ENCODE results near the gene MYO15A.

MYO15A gene

DNA sequence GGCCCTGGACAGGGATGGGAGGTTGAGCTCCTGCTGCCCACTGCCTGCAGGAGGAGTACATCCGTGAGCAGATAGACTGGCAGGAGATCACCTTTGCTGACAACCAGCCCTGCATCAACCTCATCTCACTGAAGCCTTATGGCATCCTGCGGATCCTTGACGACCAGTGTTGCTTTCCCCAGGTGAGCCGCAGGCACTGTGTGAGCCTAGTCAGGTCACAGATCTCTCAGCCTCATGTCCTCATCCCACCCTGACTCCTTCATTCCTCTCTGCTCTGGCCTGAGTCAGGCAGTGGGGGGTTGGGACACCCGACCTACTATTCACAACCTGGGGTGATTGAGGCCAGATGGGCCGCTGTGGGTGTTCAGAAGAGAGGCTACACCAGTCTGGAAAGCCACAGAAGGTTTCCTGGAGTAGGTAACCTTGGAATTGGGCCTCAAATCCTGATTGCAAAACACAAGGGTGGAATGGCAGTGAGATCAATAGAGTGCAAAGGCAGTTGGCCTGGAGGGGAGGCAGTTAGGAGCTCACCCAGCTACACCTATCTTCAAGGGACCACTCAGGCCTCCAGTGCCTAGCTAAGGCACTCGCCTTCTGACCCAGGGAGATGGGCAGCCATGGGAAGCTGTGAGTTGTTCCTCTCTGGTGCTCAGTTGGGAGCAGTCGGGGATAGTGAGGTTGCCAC is 29.7 kb downstream of the MYO15A start:
- no peak for DNase-seq

DNA sequence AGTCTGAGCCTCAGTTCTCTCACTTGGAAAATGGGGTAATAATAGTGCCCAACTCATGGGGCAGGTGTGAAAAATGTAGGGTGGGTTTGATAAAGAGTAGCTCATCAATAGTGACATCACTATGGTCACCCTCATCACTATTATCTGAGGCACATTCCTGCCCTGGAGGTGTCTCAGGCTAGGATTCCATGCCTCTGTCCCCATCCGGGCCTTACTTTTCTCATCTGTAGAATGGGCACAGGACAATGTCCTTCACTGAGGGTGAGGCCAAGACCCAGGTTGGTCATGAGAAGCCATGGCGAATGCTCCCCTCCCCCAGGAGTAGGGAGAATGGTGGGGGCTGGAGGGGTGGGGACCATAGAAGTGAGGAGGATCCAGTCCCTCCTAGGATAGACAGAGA is 30.5 kb downstream of the MYO15A start:
- DNase-seq = no peak

GRCh38 chr17:18139498-18139897 is 30.9 kb downstream of the MYO15A start:
- DNase-seq = no peak

GRCh38 chr17:18139949-18140348 is 31.4 kb downstream of the MYO15A start:
- DNase-seq = no peak

DNA sequence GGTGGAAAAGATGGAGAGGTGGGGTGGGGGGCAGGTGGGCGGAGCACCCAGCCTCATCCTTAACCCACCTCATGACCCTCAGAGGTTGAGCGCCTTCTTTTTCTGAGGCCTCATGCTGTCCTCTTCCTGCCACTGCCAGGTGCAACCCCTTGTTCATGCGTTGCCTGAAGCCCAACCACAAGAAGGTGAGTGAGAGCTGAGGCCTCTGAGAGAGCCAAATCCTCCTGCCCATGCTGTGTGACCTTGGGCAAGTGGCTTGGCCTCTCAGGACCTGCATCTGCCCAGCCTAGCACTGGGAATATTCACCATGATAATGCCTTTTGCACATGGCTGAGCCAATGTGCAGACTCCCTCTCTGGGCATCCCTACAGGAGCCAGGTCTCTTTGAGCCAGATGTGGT is 32.1 kb downstream of the MYO15A start:
- no peak for DNase-seq

- DNase-seq = no peak
Observed at GRCh38 chr17:18141210-18141803, 32.8 kb downstream of the MYO15A start.

- DNase-seq = no peak
Observed at GRCh38 chr17:18142417-18142816, 33.9 kb downstream of the MYO15A start.

DNA sequence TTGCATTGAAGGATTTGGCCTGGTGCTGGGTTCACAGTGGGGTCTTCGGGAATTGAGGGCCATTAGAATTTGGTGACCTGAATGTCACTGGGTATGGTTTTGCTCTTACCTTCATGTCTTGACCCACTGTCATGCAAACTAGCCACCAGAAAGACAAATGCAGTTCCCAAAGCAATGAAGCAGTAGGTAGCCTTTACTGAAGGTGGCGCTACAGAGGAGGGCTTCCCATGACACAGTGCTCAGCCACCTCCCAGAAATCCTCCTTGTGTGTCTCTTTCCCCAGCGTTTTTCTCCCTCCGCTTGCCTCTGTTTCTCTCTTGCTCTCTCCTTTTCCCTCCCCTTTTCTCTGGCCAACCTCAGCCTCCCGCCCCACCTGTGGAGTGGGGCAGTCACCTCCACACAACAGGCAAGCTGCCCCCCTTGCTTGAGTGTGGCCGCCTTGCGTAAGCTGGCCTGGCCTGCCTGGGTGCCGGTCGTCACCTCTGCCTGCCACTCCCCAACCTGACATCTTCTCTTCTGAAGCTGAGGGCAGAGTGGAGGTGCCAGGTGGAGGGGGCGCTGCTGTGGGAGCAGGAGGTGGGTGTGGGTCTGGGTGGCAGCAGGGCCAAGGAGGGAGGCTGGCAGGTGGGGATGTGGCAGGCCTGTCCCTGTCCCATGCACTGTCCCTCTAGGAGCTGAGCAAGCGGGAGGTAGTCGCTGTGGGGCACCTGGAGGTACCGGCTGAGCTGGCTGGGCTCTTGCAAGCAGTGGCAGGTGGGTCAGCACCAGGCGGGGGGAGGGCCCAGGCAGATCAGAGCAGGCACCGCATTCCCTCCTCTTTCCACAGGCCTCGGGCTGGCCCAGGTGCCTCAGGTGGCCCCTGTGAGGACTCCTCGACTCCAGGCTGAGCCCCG is 34.7 kb downstream of the MYO15A start:
- DNase-seq = no peak

GRCh38 chr17:18144261-18144660 is 35.7 kb downstream of the MYO15A start:
- no peak for DNase-seq

GRCh38 chr17:18144855-18145254 is 36.3 kb downstream of the MYO15A start:
- DNase-seq = no peak

DNA sequence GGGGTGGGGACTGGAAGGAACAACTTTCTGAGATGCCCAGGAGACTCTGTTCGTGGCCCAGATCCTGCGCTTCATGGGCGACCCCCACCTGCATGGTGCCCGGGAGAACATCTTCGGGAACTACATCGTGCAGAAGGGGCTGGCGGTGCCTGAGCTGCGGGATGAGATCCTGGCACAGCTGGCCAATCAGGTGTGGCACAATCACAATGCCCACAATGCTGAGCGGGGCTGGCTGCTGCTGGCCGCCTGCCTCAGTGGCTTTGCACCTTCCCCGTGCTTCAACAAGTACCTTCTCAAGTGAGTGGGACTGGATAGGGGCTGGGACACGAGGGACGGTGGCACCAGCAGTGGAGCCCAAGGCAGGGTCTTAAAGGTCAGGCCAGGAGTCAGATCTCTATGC is 37.3 kb downstream of the MYO15A start:
- DNase-seq = no peak

DNA sequence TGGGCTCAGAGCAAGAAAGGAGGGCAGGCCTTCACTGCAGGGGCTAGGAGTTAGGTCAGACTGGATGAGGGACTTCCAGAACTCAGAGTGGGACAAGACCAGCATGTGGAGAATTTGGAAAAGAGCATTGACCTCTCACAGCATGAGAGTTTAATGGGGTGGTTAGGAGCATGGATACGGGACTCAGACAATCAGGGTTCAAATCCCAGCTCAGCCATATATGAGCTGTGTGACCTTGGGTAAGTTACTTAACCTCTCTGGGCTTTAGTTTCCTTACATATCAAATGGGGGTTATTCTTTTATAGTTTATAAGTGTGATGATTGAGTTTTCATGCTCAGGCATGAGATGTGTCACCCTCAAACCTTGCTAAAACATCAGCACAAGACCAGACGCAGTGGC is 37.7 kb downstream of the MYO15A start:
- DNase-seq = no peak

DNA sequence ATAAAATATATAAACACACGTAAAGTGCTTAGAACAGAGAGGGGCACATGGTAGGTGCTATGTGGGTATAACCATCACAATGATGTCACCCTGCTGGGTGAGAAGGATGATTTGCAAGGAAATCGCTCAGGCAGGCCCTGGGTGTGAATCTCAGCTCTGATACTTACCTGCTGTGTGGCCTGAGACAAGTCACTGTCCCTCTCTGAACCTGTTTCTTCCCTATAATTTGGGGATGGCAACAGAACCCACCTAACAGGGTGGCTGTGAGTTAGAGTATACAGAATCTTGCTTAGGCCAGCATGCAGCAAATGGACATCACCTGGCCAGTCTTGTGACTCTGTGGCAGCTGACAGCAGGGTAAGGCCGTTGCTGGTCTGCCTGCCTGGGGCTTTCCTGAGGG is 38.4 kb downstream of the MYO15A start:
- no peak for DNase-seq

DNA sequence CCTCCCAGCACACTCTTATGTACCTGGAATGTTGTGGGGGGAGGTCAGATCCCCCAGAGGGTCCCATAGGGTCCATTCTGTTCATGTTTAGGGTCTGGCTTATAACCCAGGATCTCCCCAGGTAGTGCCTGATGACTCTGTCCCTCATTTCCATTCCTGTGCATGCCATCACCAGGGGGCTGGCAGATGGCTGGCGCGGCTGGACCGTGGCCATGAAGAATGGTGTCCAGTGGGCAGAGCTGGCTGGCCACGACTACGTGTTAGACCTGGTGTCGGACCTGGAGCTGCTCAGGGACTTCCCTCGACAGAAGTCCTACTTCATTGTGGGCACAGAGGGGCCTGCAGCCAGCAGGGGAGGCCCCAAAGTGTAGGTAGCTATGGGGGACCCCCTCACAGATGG is 40.0 kb downstream of the MYO15A start:
- DNase-seq = no peak

DNA sequence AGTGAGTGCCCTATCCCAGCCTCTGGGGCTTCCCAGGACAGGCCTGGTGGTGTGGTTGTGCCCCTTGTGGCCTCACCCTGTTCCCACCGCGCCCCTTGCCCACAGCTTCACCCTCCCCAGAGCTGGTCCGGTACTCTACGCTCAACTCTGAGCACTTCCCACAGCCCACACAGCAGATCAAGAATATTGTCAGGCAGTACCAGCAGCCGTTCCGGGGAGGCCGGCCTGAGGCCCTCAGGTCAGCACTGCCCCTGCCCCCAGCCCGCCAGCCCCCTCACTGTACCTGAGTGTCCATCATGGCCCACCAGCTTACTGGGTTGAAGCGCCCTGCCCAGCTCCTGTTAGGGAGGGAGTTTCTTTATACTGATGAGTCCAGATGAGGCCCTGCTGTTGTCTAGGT is 42.7 kb downstream of the MYO15A start:
- no peak for DNase-seq

- no peak for DNase-seq
Observed at GRCh38 chr17:18155179-18155578, 46.6 kb downstream of the MYO15A start.

DNA sequence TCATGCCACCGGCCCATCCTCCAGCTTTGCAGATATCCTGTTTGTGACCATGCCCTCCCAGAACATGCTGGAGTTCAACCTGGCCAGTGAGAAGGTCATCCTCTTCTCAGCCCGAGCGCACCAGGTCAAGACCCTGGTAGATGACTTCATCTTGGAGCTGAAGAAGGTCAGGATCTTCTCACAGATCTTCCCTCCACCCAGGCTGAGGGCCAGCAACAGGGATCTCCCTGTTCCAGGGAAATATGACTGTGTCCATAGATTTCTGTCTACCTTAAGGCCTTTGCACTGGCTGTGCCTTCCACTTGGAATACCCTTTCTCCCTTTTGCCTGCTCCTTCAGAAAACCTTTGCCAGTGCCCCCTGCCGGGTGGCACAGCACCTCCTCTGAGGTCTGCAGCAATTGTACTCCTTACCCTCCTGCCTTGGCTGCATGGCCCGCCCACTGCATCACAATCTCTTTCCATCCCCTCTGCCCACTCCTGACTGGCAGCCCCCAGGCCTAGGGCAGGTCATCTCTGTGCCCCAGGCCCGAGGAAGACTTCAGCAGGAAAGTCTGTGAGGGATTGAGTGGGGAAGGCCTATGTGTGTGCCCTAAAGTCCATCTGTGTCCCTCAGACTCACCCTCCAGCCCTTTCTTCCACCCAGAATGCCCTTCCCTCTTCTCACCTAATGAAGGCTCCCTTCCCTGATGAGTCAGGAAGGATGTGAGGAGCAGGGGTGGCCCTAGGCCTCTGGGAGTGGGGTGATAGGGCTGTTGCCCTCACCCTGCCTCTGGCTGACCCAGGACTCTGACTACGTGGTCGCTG is 47.8 kb downstream of the MYO15A start:
- no peak for DNase-seq

GRCh38 chr17:18156976-18157280 is 48.4 kb downstream of the MYO15A start:
- DNase-seq = no peak

DNA sequence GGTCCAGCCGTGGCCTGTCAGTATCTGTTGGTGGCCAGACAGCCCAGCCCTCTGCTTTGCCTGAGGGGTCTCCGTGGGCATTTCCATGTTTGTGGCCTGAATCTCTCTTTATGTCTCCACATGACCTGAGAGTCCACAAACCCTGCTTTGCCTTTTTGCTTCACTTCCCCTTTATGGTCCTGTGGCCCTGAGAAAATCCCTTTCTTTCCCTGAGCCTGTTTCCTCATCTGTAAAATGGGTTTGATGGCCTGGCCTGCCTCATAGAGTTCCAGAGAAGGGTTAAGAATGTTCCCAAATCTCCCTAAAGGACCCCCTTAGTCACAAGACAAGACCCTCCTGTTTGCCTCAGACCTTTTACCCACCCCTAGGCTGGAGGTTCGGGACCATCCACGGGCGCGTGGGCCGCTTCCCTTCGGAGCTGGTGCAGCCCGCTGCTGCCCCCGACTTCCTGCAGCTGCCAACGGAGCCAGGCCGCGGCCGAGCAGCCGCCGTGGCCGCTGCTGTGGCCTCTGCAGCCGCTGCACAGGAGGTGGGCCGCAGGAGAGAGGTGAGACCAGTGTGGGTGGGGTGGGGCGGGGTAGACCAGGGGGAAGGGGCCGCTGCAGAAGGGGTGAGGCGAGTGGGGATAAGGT is 48.9 kb downstream of the MYO15A start:
- DNase-seq = no peak

GRCh38 chr17:18158022-18158600 is 49.6 kb downstream of the MYO15A start:
- peak; percentile 81 for DNase-seq

DNA sequence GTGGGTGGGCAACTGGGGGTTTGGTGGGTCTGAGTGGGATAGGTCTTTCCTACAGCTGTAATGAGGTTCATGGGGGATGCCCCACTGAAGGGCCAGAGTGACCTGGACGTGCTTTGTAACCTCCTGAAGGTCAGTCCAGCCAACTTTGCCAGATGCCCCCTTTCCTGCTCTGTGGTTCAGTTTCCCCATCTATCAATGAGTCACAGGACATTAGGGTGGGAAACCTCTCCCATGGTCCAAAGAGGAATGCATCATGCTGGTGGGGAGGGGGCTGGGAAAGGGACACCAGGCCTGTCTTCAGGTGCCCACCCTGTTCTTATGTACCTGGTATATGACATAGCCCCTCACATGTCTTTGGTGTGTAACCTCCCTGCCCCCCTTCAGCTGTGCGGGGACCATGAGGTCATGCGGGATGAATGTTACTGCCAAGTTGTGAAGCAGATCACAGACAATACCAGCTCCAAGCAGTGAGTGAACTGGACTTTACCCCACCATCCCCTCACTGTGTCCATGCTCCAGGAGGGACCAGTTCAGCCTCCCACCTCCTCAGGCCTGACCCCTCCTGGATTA is 51.1 kb downstream of the MYO15A start:
- no peak for DNase-seq
